ENCODE measurements around the gene IHH.
A peak's percentile ranks its signal among the peaks of the same experiment; 100 is the strongest.

IHH gene

DNA sequence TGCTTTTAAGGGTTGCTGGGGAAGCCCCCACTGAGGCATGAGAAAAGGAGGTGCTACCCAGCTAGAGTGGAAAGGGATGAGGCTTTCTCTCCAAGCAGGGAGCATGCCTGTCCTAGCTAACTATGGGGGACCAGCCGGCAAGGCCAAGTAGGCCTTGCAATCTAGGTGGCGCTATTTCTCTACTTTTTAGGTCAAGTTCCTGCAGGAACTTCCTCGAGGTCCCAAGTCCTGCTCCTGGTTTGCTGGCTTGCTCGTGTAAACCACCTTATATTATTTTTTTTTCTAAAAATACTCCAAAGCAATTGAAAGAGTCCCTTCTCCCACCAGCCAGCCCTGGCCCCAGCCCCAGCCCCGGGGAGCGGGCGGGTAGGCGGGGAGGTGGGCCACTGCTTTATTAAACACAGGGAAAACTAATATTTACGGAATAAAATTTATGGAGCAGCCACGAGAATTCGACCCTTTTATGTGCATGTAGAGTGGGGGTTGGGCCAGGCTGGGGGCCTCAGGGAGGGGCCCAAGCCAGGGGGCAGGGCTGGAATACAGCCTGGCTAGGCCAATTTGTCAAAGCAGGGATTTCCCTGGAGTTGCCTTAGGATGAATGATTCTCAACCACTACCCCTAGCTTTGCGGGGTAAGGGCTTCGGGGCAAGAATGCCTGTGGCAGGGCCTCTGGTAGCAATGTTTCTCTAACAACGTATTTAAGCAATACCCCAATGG, 12.8 kb upstream of the IHH start:
- DNase-seq, result peak; percentile 83

DNA sequence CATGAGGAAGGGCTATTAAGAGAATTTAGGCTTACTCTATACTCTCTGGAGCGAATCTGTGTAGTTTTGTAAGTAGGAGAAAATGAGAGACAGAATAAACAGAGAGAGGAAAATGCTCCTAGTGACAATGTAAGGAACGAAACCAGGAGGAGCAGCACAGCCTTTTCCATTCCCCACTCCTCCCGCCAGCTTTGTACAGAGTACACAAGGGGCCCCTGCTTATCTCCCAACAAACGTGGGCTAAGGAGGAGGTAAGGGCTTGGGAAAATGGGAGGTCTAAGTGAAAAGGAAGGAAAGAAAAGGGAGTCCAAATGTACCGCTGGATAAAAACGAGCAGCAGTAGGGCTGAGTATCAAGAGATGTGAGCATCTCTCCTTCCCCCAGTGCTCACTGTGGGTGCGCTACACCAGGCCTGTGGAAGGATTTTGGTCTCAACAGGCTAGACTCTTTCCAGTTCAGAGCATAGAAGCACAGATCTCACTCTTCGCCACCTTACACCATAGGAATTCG, 12.1 kb upstream of the IHH start:
- no peak for DNase-seq

DNA sequence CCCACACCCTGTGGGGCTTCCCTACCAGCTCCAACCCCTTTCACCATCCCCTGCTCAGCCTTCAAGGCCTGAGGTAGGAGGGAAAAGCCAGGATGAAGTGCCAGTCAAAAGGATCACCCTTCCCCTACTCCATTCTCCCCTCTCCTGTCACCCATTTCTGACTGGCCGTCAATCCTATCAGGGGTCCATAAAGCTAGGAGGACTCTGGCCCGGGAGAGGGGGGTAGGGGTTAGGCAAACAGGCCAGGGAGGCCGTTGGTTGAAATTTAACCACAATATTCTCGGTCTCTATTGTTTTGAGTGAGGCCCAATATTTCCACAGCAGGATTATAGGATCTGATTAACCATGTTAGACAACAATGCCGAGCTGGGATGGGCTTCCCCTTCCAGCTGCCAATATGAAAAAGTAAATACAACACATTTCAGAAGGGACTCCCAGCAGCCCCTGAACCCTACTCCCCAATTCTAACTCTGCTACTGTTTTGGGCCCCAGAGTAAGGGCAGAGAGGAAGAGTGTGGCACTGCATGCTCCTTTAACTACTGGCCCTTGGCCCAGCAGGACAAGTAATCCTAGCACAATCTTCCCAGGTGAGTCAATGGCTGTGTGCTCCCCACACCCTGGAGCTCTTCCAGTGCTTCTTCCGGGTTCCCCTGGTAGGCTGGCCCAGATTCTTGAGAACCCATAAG, 10.6 kb upstream of the IHH start:
- no peak for DNase-seq

DNA sequence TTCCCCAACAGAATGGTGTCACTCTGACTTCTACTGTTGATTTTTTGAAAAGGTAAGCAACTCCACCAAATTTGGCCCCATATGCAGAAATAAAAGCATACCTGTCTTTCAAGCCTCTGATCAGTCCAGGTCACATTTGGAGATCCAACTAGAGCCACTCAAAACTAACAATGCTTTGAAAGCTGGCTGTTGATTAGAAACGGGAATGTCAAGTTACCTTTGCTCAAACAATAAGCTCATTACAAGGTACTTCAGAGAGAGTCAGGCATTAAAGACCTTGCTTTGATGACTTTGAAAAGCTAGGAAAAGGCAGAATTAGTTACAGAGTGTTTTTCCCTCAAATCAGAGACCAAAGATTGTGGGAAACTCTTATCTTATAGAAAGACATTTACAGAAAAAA, 4.8 kb upstream of the IHH start:
- no peak for DNase-seq

DNA sequence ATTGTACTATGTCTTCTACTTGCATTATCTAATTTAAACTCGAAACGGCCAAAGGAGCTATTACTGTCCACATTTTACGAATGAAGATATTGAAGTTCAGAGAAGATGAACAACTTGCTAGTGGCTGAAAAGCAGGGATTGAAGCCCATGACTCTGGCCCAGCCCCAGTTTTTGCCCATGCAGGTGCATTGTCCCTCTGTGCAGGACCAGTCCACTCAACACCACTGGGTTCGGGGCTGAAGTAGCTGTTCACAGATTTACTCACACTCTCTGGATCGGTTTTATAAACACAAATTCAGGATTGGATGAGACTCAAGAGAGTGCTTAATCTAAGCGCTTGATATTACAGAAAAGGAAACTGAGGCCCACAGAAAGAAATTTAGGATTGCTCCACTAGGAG, 1.4 kb upstream of the IHH start:
- no peak for DNase-seq

DNA sequence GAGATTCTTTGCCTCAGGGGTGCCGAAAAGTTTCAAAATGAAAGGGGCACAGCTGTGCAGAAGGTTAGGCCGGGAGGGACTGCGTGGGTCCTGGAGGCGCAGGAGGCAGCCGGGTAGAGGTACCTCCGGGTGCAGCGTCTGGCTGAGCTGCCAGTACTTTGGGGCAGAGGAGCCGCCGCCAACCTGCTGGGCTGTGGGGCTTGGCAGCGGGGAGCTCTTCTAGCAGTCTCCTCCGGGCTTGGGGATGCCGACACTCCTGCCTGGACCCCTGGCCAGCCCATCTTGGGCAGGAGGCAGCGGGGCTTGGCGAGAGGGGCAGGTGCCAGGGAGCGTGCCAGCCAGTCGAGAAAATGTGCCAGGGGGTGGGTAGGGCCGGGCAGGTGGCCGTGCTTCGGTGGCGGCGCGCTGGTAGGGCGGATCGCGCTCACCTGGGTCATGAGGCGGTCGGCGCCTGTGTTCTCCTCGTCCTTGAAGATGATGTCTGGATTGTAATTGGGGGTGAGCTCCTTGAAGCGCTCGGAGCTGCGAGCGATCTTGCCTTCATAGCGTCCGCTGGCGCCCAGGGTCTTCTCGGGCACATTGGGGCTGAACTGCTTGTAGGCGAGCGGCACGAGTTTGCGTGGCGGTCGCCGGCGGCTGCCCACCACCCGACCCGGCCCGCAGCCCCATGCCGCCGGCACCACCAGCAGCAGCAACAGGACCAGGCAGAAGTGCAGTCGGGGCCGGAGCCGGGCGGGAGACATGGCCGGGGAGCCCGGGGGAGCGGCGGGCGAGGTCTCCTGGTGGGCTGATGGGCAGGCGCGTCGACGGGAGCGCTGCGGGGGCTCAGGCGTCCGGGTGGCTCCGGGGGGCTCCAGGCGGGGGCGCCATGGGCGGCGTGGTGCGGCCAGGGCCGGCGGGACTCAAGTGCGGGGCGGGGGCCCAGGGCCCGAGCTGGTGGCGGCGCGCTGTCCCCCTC, 717 bp downstream of the IHH start:
- DNase-seq, result peak; percentile 27

DNA sequence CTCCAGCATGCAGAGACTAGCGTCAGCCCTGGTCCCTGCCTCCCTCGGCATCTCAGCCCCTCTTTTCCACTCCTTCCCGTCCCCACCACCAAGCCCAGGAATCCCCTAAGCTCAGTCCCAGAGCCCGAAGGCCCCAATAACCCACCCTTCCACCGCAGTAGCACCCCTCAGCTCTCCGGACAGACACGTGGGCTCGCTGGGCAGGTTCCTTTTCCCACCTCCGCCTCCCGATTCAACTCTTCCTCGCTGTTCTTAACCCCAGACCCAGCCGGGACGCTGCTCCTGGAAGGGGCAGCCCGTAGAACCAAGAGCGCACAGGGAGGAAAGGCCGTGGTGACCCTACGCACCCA, 1.4 kb downstream of the IHH start:
- DNase-seq, result no peak

DNA sequence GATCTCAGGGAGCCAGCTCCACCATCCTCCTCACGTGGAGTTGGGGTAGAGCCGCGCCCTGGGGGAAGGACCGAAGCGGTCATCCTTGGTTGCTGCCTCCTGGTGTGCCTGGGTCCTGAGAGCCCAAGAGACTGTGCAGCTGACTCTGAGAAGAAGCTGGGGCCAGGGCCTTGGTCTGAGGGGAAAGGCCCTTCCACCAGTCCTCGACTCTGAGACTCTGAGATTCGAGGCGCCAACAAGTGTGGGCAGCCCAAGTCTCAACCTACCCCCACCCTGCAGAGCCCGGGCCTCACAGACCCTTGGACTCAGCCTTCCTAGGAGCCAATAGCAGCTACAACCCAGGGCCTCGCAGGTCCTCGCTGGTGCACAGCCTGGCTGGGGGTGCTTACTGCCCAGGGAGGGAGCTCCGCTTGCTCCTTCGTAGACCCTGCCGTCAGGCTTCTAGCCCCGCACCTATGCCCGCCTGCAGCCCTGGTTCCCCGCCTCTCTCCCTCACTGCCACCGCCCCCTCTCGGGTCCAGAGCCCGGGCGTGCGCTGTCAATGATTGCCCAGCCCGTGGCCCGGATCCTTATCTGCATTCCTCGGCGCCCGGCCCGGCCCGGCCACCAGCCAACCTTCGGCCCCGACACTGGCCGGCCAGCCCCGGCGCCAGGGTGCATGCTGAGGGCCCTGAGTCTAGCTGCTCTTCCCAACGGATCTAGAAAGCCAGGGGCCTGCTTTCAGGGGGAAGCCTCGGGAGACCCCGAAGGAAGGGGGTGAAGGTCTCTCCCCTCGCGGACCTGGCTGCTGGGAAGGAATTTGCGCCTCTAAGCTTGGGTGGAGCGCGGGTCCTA, 2.0 kb downstream of the IHH start:
- peak; percentile 12 for DNase-seq

DNA sequence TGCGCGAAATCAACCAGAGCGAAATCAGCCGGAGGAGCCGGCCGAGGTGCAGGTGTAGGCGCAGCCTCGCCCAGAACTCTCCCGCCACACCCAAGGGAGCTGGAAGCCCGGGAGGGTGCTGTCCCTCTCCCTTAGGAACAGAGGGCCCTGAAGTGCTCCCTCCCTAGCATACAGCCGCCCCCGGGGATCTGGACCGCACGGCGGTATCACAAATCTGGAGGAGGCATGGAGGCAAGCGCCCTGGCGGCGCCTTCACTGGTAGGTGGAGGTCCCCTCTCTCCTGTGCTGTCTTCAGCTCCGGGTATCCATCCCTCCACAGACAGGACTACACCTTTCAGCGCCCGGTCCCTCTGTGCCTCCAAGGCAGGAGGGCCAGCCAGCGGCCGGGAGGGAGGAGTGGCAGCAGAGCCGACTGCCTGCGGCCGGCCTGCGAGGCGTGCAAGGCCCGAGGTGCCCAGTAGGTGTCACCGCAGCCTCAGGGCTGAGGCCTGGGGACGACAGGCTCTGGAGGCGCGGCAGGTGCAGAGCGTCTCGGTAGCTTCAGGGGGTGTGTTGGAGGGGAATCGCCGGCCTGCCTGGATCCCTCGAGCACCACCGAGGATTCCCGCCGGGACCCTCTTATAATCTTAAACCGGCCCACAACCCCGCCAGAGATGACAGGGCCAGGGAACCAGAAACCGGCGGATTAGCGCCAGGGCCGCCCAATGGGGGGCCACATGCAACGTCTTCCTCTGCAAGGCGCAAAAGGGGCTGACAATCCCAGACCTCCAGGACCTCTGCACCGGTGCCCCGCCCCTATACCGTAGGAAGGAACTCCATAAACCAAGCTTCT, 2.8 kb downstream of the IHH start:
- DNase-seq, result peak; percentile 87

DNA sequence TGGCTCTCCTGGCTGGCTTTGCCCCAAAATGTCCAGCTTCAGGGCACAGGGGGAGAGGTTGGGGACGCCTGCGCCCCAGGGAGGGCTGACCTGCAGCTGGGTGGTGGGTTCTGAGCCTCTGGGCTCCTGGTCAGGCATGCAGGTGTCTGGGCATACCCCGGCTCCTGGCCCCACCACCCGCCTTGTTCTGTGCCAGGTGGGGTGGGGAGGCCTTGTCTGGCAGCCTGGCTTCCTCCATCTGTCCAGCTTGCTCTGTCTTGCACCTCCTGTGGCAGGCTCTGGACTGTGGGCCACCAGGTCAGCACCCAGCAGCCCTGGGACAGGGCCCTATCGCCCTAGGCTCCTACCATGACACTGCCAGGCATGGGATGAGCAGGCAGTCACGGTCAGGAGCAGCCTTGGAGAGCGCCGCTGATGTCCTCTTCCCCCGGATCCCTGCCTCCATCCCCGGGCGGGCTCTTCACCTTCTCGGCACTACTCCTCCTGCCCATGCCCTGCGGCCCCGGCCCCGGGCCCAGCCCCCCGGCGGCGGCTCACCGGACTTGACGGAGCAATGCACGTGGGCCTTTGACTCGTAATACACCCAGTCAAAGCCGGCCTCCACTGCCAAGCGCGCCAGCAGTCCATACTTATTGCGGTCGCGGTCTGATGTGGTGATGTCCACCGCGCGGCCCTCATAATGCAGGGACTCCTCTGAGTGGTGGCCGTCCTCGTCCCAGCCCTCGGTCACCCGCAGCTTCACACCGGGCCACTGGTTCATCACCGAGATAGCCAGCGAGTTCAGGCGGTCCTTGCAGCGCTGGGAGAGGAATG, 3.6 kb downstream of the IHH start:
- peak; percentile 13 for DNase-seq

DNA sequence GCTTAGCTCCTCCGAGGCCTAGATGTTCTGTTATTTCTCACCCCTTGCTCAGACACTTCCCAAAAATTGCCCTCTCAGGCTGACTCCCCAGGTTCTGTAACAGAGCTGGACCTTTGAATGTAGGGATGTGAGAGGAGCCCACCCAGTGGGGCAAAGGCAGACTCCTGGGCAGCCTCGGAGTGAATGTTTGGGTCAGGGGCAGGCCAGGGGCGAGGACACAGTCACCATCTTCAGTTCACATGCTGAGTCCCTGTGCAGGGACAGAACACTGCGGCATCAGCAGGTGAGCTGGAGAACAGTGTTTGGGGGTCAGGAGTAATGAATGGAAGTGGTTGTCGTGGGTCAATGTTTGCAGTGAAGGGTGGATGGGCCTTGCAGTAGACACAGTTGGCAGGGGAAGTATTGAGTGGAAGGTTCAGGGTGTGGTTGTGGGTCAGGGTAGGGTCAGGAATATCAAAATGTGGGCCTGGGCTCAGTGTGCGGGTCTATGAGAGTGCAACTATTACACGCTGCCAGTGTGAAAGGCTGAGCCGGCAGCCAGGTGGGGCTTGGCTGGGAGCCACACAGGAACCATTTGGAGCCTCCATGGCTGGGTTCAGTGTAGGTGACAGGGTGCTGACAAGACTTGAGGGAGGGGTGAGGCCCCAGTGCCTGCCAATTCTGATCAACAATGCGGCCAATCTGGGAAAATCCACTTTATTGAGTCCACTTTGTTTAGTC, 4.4 kb downstream of the IHH start:
- DNase-seq, result no peak

DNA sequence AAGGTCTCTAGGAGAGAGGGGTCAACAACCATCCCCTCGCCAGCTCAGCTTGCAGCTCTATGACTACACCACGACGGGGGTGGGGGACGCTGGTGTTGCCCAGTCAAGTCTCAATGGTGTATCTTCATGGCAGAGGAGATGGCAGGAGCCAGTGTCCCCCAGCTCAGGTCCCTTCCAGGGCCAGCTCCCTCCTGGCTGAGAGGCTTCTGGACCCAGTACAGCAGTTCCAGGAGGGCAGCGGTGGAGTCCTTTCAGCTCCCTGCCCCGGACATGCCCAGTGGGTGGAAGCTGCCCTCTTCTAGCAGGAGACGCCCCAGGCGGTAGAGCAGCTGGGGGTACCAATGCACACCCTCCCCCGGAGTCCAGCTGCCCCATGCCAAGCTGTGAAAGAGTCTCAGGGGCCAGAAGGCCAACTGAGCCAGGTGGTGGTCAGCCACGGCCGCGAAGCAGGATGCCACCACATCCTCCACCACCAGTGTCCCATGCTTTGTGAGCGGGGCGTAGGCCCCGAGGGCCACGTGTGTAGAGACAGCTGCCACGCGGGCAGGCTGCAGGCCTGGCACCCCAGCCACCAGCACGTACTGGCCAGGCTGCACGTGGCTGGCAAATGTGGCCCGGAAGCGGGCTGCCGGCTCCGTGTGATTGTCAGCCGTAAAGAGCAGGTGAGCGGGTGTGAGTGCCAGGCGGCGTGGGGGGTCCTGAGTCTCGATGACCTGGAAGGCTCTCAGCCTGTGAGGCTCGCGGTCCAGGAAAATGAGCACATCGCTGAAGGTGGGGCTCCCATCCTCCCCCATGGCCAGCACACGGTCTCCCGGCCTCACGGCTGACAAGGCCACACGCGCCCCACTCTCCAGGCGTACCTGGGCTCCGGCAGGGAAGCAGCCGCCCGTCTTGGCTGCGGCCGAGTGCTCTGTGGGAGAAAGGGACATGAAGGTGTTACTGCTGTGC, 5.5 kb downstream of the IHH start:
- DNase-seq, result no peak

DNA sequence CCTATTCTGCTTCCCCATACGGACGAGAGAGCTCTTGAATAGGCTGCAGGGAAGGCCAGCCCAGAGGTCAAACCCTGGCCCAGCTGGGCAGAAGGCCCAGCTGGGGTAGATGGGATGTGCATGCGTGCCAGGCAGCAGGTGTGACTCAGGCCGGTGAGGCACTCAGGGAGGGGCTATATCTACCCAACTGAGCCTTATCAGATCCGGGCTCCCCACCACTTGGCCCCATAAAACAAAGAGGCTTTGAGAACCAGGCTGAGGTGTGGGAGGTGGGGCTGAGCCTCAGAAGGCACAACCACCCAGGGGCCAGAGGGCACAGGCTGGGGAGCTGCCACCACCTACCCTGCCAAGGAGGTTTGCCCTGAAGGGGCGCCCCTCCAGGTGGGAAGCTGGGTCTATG, 11.4 kb downstream of the IHH start:
- no peak for DNase-seq

DNA sequence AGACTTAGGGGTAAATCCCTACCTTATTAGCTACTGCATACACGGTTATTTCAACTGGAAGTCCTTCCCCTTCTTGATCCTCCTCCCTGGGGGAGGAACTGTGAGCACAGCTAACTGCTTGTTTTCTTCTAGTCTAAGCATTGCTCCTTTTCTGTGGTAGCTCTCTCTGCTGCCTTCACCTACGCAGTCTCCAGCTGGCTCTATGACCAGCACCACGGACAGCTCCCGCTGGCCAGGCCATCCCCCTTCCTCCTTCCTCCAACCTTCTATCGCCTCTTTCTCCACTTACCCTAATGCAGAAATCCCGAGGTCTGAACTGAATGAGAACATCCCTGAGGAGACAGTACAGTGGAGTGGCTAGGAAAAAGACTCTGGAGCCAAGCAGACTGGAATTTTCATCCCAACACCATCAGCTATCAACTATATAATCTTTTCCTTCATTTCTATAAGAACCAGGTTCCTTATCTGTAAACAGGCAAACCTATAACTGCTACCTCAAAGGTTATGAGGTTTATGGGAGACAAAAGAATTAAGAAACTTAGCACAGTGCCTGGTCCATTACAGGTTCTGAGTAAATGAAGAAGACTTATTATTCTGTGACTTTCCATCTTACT, 14.7 kb downstream of the IHH start:
- peak; percentile 73 for DNase-seq

DNA sequence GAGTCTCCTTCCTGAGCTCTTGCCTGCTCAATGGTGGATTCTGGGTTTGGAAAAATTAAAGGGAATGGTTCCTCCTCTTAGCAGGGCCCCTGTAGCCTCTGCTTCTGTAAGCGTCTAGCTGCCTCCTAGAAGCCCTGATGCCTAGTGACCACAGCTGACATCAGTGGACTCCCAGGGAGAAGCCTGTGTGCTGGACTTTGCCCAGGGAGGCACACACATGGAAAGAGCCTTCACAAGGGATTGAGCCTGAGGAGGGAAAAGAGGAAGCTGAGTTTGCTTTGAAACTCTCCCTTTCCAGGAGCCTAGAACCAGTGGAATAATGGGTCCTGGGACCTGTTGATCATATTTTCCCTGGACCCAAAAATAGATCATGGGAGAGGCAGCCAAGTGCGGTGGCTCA, 18.0 kb downstream of the IHH start:
- no peak for DNase-seq

DNA sequence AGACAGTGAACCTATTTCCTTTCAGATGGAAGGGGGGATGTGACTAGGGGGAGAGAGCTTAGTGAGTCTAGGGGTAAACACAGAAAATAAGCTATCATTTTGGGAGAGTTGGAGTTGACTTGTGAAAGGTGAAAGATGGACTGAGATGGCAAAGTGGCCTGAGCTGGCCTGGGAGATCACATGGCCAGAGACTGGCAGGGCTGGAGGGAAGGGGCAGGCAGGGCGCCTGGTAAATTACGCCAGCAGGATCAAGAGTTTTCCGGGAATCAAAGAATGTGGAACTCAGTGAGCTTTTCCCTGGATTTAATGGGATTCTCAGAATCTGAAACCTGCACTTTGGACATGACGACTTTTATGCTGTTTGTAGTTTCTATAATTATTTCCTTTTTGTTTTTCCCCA, 18.6 kb downstream of the IHH start:
- no peak for DNase-seq

DNA sequence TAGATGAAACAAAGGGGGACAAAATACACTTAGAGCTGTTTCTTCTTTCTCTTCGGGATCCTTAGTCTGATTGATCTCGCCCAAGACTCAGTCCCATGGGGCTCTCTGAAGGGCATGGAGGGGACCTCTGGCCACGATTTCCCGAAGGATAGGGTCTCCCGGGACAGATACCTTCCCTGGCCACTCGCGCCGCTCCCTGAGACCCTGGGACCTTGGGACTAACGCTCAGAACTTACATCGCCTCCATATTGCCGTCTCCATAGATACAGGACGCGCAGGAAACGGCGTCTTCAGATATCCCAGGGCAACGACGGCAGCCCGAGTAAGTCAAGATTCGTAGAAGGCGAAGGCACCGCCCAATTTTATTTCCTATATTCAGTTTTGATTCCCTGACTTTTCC, 19.5 kb downstream of the IHH start, which contains the start of gene CFAP65:
Gene CFAP65, minus strand, starts transcription at position 265 of the 400 bp plus-strand sequence. CDS start 2,468 bp downstream, outside the sequence.
- DNase-seq, result peak; percentile 45

DNA sequence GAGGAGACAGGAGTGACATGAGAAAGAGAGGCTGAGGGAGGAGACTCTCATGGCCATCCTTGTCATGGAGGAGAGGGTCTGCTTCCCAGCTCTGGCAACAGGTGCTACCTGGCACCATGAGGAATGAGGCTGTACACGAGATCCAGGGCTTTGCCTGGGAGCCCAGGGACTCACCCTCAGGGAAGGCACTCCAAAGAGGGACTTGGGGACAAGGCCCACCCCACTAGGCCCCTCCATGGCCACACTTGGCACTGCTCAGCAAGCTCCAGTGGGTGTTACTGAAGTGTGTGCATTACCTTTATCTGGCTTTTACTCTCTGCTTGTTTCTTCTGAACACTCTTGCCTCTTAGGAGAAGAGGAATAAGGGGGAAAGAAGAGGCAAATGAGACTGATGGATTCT, 22.1 kb downstream of the IHH start:
- DNase-seq, result no peak
